Uterus (tissue), 4 donors: ENCODE data around the gene PDGFRB. TPM values are rescaled to one million over a fixed set of nuclear protein-coding genes. Genes with fewer than 3 reads are reported as not detected.

Experiments
- DNase-seq, 2 donors: peaks; one replicate each; pipeline ENCODE4 v3.0.0-alpha.2; 2019 to 2020
- H3K27ac ChIP-seq, 2 donors: fragments of 200-600 bp; sonication (generic); 1 replicate in 1 of 2; 2 replicates in 1 of 2; pipeline ENCODE4 v1.5.1; 2016 to 2018
- H3K27me3 ChIP-seq, 2 donors: fragments of 200-600 bp; sonication (generic); one replicate each; pipeline ENCODE4 v1.5.1; 2018 to 2019; ENCODE audit warnings: control low read depth in 1 of 2
- H3K36me3 ChIP-seq, 2 donors: fragments of 200-600 bp; sonication (generic); one replicate each; pipeline ENCODE4 v1.5.1; 2019; ENCODE audit warnings: control low read depth in 1 of 2
- H3K4me1 ChIP-seq, 2 donors: fragments of 200-600 bp; sonication (generic); one replicate each; pipeline ENCODE4 v1.5.1; 2018 to 2019; ENCODE audit warnings: control low read depth in 1 of 2
- H3K4me3 ChIP-seq, 2 donors: fragments of 200-600 bp; sonication (generic); 1 replicate in 1 of 2; 2 replicates in 1 of 2; pipeline ENCODE4 v1.5.1; 2018 to 2019; ENCODE audit warnings: mild to moderate bottlenecking in 1 of 2
- H3K9me3 ChIP-seq, 2 donors: fragments of 200-600 bp; sonication (generic); one replicate each; pipeline ENCODE4 v1.5.1; 2019; ENCODE audit warnings: control low read depth in 1 of 2
- CTCF ChIP-seq, 4 experiments: fragments of 200-600 bp in 2 of 4; fragments of 450-650 bp in 2 of 4; sonication (generic) in 2 of 4; IDR thresholded peaks; one replicate each; pipeline ENCODE4 v1.5.1; 2016 to 2019; ENCODE audit warnings: antibody characterized with exemption in 4 of 4, mild to moderate bottlenecking in 2 of 4, moderate library complexity in 1 of 4
- POLR2A ChIP-seq, 2 donors: fragments of 450-650 bp; IDR thresholded peaks; one replicate each; pipeline ENCODE4 v1.6.1; 2016; ENCODE audit warnings: antibody characterized with exemption in 2 of 2, mild to moderate bottlenecking in 1 of 2, moderate library complexity in 1 of 2
- intact Hi-C: fragments of 100-400 bp; cut with DNase I; formaldehyde crosslinking; loops from one replicate; pipeline ENCODE4 v1.15.1; 2023; ENCODE audit warnings: low total_unique reads
- small RNA-seq: library from RNA; depleted of rRNA; stranded (forward); fragments of <200 nt; gene quantifications from one replicate; pipeline ENCODE3, GENCODE V24; 2016
- total RNA-seq, 4 donors: library from RNA; depleted of rRNA in 3 of 4; stranded (reverse); fragments of >200 nt in 3 of 4; gene quantifications; one replicate each; pipeline versions ENCODE4 v1.1.0 to v1.2.4, GENCODE V29; 2014 to 2023
- donor health status: DM: yes; HTN: yes; CAD: no.

Gene PDGFRB
- total RNA-seq, 4 donors from 2014 or later: 60.2 to 378 (median 235) TPM

GRCh38 chr5:150065346-150065745, 90.3 kb downstream of the PDGFRB start:
- Histone ChIP-seq H3K27ac (no peak overlapping the region), H3K27me3 (no peaks in the 10 kb centered on the region), H3K9me3 (no peaks in the 10 kb centered on the region), H3K4me3 (no peak overlapping the region), H3K4me1 (no peaks in the 10 kb centered on the region), H3K36me3 (no peaks in the 10 kb centered on the region)
- TF ChIP-seq POLR2A (IDR thresholded peaks at IDR 0.05) (no peak), CTCF (IDR thresholded peaks at IDR 0.05) (no peak)
- intact Hi-C loops: no loop called here
- DNase-seq: no peak

- H3K4me3 ChIP-seq: no peak overlapping the region
- no peak overlapping the region for H3K27ac ChIP-seq
- intact Hi-C loops: no loop called here
Observed at GRCh38 chr5:150064681-150065220, 90.9 kb downstream of the PDGFRB start.

More at GRCh38 chr5:150064681-150065220, 90.9 kb downstream of the PDGFRB start:
- Histone ChIP-seq H3K9me3 (no peaks in the 10 kb centered on the region), H3K4me1 (no peaks in the 10 kb centered on the region), H3K27me3 (no peaks in the 10 kb centered on the region), H3K36me3 (no peaks in the 10 kb centered on the region)
- no peak for TF ChIP-seq POLR2A (IDR thresholded peaks at IDR 0.05)
- TF ChIP-seq CTCF (IDR thresholded peaks at IDR 0.05): no peak
- no peak for DNase-seq

Small RNAs within 50 kb of the gene (small RNA-seq; reads per million reads assigned to genes)
- not detected for gene RF00019

Other genes with a start within 250 kb of the PDGFRB start
- gene PDE6A, start 211.1 kb downstream of the PDGFRB start, total RNA-seq: under 1 TPM in 1 of 4 donors, not detected in 3; 0.07 TPM
- 10 to 100 TPM in 3 of 4 donors, 1 to 10 TPM in 1; 4.6 to 42.9 (median 15.6) TPM for gene SLC26A2, start 195.1 kb downstream of the PDGFRB start, total RNA-seq
- gene TIGD6, start 155.2 kb downstream of the PDGFRB start, total RNA-seq: 1 to 10 TPM; 1.2 to 6.8 (median 2.7) TPM
- 10 to 100 TPM; 19.0 to 43.4 (median 30.2) TPM for gene HMGXB3, start 155.1 kb downstream of the PDGFRB start, total RNA-seq
- gene CSF1R, start 69.3 kb downstream of the PDGFRB start, total RNA-seq: 10 to 100 TPM in 3 of 4 donors, 1 to 10 TPM in 1; 1.0 to 42.9 (median 22.8) TPM
- gene CDX1, start 10.9 kb upstream of the PDGFRB start, total RNA-seq: under 1 TPM; 0.29 to 0.77 (median 0.38) TPM
- gene SLC6A7, start 34.2 kb upstream of the PDGFRB start, total RNA-seq: not detected
- 10 to 100 TPM in 1 of 4 donors, 1 to 10 TPM in 2, under 1 TPM in 1; under 0.01 to 23.7 (median 4.3) TPM for gene CAMK2A, start 133.9 kb upstream of the PDGFRB start, total RNA-seq
- gene ARSI, start 147.1 kb upstream of the PDGFRB start, total RNA-seq: 10 to 100 TPM in 1 of 4 donors, 1 to 10 TPM in 3; 4.3 to 15.1 (median 5.7) TPM
- 10 to 100 TPM in 3 of 4 donors, 1 to 10 TPM in 1; 9.4 to 40.0 (median 20.1) TPM for gene TCOF1, start 201.9 kb upstream of the PDGFRB start, total RNA-seq